GM20000 (cell line): ENCODE results near the gene IQGAP3.
A peak's percentile ranks its signal among the peaks of the same experiment; 100 is the strongest.

Experiments
- DNase-seq: peaks from one replicate; pipeline ENCODE4 v3.0.0; 2012; ENCODE audit warnings: low spot score
- TF ChIP-seq, protein P1 (sequence below): IDR thresholded peaks from 2 replicates; pipeline ENCODE4 v1.5.1; 2012; ENCODE audit warnings: mild to moderate bottlenecking, control low read depth; ENCODE audit errors: extremely low read depth, missing control alignments

The IQGAP3 gene

DNA sequence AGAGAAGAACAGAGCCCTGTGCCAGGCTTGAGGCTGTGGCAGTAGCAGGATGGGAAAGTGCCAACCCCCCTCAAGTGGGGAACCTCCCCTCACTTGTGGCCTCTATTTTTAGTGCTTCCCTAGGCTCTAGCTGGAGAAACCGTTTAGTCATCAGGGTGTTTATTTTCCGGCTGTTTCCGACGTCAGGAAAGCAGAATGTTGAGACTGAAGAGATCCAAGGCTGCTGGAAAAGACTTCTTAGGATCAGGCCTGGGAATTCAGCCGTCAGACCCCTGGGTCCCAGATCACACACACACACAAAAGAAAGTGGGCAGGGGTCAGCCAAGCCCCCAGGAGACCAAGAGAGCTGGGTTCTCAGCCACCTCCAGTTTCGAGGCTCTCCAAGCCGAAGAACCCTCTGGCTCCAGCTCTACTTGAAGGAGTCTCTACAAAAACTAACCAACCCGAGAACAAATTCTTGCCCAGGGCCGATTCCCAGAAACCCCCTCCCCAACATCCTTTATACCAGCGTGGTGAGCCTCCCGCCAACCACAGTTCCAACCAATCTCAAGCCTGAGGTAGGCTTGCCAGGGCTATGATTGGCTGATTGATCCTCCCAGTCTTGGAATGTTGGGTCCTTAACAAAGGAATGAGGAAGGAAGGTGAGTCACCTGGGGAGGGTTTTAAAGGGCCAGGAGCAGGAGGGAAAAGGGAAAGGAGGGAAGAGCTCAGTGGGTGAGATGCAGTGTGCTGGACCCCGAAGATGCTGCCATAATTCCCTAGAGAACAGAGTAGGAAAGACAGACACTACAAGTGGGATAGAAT lies 69.3 kb downstream of the IQGAP3 start:
- TF ChIP-seq, protein P1, sequence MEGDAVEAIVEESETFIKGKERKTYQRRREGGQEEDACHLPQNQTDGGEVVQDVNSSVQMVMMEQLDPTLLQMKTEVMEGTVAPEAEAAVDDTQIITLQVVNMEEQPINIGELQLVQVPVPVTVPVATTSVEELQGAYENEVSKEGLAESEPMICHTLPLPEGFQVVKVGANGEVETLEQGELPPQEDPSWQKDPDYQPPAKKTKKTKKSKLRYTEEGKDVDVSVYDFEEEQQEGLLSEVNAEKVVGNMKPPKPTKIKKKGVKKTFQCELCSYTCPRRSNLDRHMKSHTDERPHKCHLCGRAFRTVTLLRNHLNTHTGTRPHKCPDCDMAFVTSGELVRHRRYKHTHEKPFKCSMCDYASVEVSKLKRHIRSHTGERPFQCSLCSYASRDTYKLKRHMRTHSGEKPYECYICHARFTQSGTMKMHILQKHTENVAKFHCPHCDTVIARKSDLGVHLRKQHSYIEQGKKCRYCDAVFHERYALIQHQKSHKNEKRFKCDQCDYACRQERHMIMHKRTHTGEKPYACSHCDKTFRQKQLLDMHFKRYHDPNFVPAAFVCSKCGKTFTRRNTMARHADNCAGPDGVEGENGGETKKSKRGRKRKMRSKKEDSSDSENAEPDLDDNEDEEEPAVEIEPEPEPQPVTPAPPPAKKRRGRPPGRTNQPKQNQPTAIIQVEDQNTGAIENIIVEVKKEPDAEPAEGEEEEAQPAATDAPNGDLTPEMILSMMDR: no peak
- DNase-seq: no peak

DNA sequence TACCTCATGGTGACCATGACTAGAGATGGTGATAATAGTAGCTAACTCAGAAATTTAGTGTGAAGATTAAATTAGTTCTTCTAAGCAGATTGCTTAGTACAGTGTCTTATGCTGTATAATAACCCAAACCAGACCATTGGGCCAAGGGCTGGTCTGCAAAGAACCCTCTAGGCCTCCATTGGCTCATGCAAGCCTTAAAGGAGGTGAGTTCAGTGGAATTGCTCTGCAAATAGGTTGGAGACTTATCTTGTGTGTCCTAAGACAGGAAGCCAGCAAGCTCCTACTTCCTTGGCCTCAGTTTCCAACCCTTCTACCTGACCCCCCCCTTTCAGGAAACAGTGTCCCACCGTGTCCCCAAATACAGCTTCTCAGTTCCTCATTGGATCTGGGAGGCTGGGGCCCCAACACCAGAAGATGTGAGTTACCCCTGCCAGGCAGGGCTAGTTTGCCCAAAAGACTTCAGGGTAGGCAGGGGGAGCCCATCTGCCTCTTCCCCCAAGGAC lies 69.9 kb downstream of the IQGAP3 start:
- TF ChIP-seq, protein P1: no peak
- DNase-seq: no peak

DNA sequence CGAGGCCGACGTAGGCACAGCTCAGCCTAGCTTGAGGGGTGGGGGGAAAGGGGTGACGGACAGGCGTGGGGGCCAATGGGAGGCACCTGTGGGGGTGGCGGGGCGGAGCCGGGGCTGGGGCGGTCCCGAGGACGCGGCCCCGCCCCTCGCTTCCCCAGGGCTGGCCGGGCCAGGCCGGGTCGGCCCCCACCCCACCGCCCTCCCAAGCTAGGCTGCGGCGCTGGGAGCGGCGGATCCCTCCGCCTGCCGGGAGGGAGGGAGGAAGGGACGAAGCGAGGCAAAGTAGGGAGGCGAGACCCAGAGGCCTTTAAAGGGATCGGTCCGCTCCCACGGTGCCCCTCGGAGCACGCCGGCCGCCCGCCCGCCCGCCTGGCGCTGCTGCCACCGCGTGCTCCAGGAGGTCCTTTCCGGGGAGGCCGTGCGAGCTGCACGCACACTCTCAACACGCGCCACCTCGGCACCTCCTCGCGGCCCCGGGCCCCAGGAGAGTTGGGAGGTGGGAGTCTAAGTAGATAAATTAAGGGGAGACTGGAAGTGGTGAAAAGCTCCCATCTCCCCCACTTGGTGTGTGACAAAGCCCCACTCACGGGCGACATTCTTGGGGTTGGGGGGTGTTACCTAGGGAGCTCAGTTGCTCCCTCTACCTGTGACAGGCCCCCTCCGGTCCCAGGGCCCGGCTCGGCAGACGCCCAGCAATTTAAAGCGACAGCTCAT lies 71.4 kb downstream of the IQGAP3 start:
- TF ChIP-seq, protein P1: peak; percentile 36
- DNase-seq: peak; percentile 98

DNA sequence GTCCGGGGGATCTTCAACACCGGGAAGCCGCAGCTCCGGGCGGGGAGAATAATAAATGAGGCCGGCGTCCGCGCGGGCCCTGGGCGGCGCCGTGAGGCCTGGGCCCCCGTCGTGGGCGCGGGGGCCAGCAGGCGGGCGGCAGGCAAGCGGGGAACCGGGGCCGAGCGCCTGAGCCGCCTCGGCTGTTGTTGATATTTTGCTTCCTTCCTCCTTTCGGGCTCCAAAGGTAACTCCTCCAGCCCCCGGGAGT lies 71.9 kb downstream of the IQGAP3 start, which contains the start of gene MEF2D:
MEF2D (minus strand) TSS at position 233 of the 250 bp plus-strand sequence. CDS start 17,483 bp downstream, outside the sequence.
- DNase-seq: no peak
- TF ChIP-seq, protein P1: no peak

DNA sequence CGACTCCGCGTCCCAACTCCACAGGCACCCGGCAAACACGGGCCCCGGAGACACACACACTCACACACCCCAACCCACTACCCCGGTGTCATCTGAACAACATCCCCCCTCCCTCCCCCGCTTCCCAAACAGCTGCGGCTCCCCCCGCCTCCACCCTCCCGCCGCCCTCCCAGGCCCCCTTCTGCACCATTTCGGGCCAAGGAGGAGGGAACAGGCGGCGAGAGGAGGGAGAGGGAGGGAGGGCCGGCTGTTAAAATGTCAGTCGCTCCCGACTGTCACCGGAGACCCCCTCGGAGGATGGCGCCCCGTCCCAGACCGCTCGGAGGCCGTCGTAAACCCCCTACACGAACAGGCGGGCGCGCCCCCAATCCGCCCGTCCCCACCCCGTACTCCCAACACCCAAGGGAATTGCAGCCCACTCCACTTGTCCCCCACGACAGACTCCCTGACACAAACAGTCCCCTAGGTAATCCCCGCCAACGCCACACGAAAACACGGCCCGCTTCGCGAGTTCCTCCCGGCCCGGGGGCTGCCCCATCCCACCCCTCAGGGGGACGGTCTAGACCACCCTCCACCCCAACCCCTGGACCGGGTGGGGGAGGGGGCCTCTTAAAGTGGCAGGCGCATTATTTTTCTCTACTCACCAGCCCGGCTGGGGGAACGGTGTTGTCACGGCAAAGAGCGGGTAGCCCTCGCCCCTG lies 72.4 kb downstream of the IQGAP3 start:
- TF ChIP-seq, protein P1: no peak
- no peak for DNase-seq

DNA sequence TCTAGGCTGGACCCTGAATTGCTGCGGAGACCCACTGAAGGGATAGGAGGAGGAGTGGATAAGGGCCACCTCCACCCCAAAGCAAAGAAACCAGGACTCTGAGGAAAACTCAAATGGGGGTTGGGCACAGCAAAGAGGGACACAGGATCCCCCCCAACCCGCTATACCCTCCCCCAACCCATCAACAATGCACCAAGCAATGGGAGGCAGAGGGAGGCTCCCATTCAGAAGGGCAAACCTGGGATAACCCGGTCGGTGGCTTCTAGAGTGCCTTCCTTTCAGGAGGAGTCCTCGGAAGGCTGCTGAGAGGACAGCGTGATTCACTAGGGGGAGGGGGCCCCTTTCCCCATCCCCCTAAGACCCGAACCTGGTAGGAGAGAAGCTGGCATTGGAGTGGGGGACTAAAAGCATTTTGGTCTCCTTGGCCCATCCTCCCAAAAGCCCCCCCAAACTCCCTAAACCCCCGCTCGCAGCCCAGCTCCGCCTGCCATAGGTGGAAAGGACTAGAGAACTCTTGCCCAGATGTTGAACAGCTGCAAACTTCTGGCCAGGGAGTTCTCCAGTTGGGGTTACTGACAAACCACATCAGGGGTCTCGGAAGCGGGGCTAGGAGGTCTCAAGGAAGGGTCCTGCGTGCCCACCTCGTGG lies 73.0 kb downstream of the IQGAP3 start:
- no peak for DNase-seq
- TF ChIP-seq, protein P1: no peak
